Breast epithelium (tissue), 4 donors: ENCODE data around the gene SERINC5. TPM values are rescaled to one million over a fixed set of nuclear protein-coding genes. Genes with fewer than 3 reads are reported as not detected.

Experiments used
- DNase-seq, 2 donors: peaks; one replicate each; pipeline ENCODE4 v3.0.0-alpha.2; 2019; ENCODE audit warnings: low spot score in 2 of 2
- H3K27ac ChIP-seq, 2 donors: fragments of 200-600 bp; sonication (generic) in 1 of 2; one replicate each; pipeline ENCODE4 v1.5.1; 2016 to 2019; ENCODE audit warnings: mild to moderate bottlenecking in 1 of 2
- H3K27me3 ChIP-seq, 2 donors: fragments of 200-600 bp; sonication (generic) in 1 of 2; one replicate each; pipeline versions ENCODE4 v1.5.1 to v1.6.0; 2017 to 2019; ENCODE audit warnings: control low read depth in 1 of 2, mild to moderate bottlenecking in 1 of 2
- H3K36me3 ChIP-seq: fragments of 200-600 bp; one replicate; pipeline ENCODE4 v1.5.1; 2019
- H3K4me1 ChIP-seq, 2 donors: fragments of 200-600 bp; sonication (generic); one replicate each; pipeline ENCODE4 v1.5.1; 2016 to 2019; ENCODE audit warnings: control low read depth in 1 of 2
- H3K4me3 ChIP-seq, 3 donors: fragments of 200-600 bp; sonication (generic); 1 replicate in 2 of 3; 2 replicates in 1 of 3; pipeline ENCODE4 v1.5.1; 2016 to 2019; ENCODE audit warnings: mild to moderate bottlenecking in 3 of 3, moderate library complexity in 2 of 3
- H3K9me3 ChIP-seq, 2 donors: fragments of 200-600 bp; sonication (generic) in 1 of 2; one replicate each; pipeline ENCODE4 v1.5.1; 2016 to 2019; ENCODE audit warnings: control low read depth in 1 of 2
- POLR2A ChIP-seq: fragments of 450-650 bp; IDR thresholded peaks from one replicate; pipeline ENCODE4 v1.6.1; 2016; ENCODE audit warnings: antibody characterized with exemption, mild to moderate bottlenecking, moderate library complexity
- POLR2AphosphoS5 ChIP-seq, 3 donors: sonication (generic); formaldehyde crosslinking; IDR thresholded peaks; one replicate each; pipeline ENCODE4 v1.6.1; 2017; ENCODE audit warnings: antibody characterized with exemption in 3 of 3
- intact Hi-C: fragments of 100-400 bp; cut with DNase I; formaldehyde crosslinking; loops from one replicate; pipeline ENCODE4 v1.15.1; 2023; ENCODE audit warnings: low total_unique reads
- total RNA-seq, 3 donors: library from RNA; depleted of rRNA; stranded (reverse); fragments of >200 nt; gene quantifications; one replicate each; pipeline ENCODE4 v1.1.0, GENCODE V29; 2016
- TF ChIP-seq, protein P1 (sequence below), 3 donors: fragments of 450-650 bp; IDR thresholded peaks; one replicate each; pipeline ENCODE4 v1.5.1; 2016 to 2017; ENCODE audit warnings: antibody characterized with exemption in 3 of 3, mild to moderate bottlenecking in 3 of 3, moderate library complexity in 3 of 3

Gene SERINC5
- total RNA-seq, 3 donors from 2014 or later, result 12.6 to 32.9 (median 28.5) TPM

GRCh38 chr5:80254767-80255430, 949 bp downstream of the SERINC5 start:
- intact Hi-C loops, result loop anchor here (5.0 kb wide), 1 partner anchor 63 kb away; no protein-coding TSS in a partner anchor
- no peaks in the 10 kb centered on the region for H3K9me3 ChIP-seq
- DNase-seq, result peak in 1 of 2 donors; percentile 54
- H3K27me3 ChIP-seq, result no peaks in the 10 kb centered on the region
- no peaks in the 10 kb centered on the region for H3K36me3 ChIP-seq
- H3K4me1 ChIP-seq, result peaks cover 0 to 12% of the 10 kb centered on the region in 2 donors
- TF ChIP-seq POLR2AphosphoS5 (IDR thresholded peaks at IDR 0.05), result no peak
- TF ChIP-seq POLR2A, result no peak
- TF ChIP-seq, protein P1, sequence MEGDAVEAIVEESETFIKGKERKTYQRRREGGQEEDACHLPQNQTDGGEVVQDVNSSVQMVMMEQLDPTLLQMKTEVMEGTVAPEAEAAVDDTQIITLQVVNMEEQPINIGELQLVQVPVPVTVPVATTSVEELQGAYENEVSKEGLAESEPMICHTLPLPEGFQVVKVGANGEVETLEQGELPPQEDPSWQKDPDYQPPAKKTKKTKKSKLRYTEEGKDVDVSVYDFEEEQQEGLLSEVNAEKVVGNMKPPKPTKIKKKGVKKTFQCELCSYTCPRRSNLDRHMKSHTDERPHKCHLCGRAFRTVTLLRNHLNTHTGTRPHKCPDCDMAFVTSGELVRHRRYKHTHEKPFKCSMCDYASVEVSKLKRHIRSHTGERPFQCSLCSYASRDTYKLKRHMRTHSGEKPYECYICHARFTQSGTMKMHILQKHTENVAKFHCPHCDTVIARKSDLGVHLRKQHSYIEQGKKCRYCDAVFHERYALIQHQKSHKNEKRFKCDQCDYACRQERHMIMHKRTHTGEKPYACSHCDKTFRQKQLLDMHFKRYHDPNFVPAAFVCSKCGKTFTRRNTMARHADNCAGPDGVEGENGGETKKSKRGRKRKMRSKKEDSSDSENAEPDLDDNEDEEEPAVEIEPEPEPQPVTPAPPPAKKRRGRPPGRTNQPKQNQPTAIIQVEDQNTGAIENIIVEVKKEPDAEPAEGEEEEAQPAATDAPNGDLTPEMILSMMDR (IDR thresholded peaks at IDR 0.05), result no peak
- peak overlapping the region; percentile 75 to 88 (median 87) for H3K4me3 ChIP-seq
- H3K27ac ChIP-seq, result peak overlapping the region; percentile 94 to 99

DNA sequence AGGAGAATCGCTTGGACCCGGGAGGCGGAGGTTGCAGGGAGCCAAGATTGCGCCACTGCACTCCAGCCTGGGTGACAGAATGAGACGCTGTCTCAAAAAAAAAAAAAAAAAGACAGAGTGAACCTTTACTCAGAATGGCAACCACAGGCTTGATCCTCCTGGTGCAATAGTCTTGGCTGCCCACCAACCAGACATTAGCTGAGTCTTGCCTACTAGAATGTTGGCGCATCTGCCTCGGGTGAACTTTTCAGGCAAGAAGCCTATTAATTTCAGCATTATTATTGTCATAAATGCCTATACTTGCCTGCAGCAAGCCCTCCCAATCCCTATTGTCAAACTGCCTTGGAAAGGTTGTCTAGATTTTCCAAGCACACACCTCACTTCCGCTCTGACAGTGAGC, 4.2 kb downstream of the SERINC5 start:
- no peak for DNase-seq
- Histone ChIP-seq H3K4me1 (peaks cover 15 to 16% of the 10 kb centered on the region in 2 donors), H3K27me3 (no peaks in the 10 kb centered on the region), H3K27ac (no peak overlapping the region), H3K4me3 (no peak overlapping the region), H3K36me3 (no peaks in the 10 kb centered on the region), H3K9me3 (no peaks in the 10 kb centered on the region)
- intact Hi-C loops, result loop anchor here (5.0 kb wide), 1 partner anchor 59 kb away; no protein-coding TSS in a partner anchor
- TF ChIP-seq, protein P1 (IDR thresholded peaks at IDR 0.05), result no peak
- TF ChIP-seq POLR2AphosphoS5 (IDR thresholded peaks at IDR 0.05), result no peak
- no peak for TF ChIP-seq POLR2A

DNA sequence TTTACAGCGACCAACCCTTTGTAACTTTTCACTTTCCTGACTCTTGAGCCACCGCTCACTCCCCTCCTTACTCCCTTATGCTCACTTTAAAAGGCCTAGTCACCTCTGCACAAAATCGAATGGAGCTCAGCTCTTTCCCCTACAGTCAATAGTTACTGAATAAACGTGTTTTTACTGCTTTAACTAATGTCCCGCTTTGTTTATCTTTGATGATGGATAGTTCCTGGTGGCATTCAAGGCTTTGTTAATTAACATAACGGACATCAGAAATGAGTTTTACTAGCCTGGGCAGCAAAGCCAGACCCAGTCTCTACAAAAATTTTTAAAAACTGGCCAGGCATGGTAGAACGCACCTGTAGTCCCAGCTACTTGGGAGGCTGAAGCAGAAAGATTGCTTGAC, 5.0 kb downstream of the SERINC5 start:
- Histone ChIP-seq H3K27me3 (no peaks in the 10 kb centered on the region), H3K27ac (no peak overlapping the region), H3K9me3 (no peaks in the 10 kb centered on the region), H3K36me3 (no peaks in the 10 kb centered on the region), H3K4me1 (peaks cover 15 to 16% of the 10 kb centered on the region in 2 donors), H3K4me3 (no peak overlapping the region)
- intact Hi-C loops, result loop anchor here (5.0 kb wide), 1 partner anchor 58 kb away; no protein-coding TSS in a partner anchor
- no peak for DNase-seq
- no peak for TF ChIP-seq POLR2A
- TF ChIP-seq, protein P1 (IDR thresholded peaks at IDR 0.05), result no peak
- no peak for TF ChIP-seq POLR2AphosphoS5 (IDR thresholded peaks at IDR 0.05)

- H3K4me1 ChIP-seq, result peaks cover 15 to 16% of the 10 kb centered on the region in 2 donors
- H3K27ac ChIP-seq, result no peak overlapping the region
- intact Hi-C loops, result loop anchor here (5.0 kb wide), 1 partner anchor 58 kb away; no protein-coding TSS in a partner anchor
Observed at GRCh38 chr5:80249901-80250300, 5.9 kb downstream of the SERINC5 start.

GRCh38 chr5:80248378-80248777, 7.5 kb downstream of the SERINC5 start:
- no peak for DNase-seq
- Histone ChIP-seq H3K9me3 (no peaks in the 10 kb centered on the region), H3K4me1 (peaks cover 8 to 16% of the 10 kb centered on the region in 2 donors), H3K27ac (no peak overlapping the region), H3K4me3 (no peak overlapping the region), H3K27me3 (no peaks in the 10 kb centered on the region), H3K36me3 (no peaks in the 10 kb centered on the region)
- intact Hi-C loops, result no loop called here
- TF ChIP-seq POLR2AphosphoS5 (IDR thresholded peaks at IDR 0.05), result no peak
- TF ChIP-seq, protein P1 (IDR thresholded peaks at IDR 0.05), result no peak

More at GRCh38 chr5:80249901-80250300, 5.9 kb downstream of the SERINC5 start:
- no peak for DNase-seq
- Histone ChIP-seq H3K4me3 (no peak overlapping the region), H3K36me3 (no peaks in the 10 kb centered on the region), H3K27me3 (no peaks in the 10 kb centered on the region), H3K9me3 (no peaks in the 10 kb centered on the region)
- no peak for TF ChIP-seq POLR2AphosphoS5 (IDR thresholded peaks at IDR 0.05)
- TF ChIP-seq, protein P1 (IDR thresholded peaks at IDR 0.05), result no peak
- TF ChIP-seq POLR2A, result no peak
